Fibroblast of the aortic adventitia (primary cell): ENCODE measurements around the gene ERC1. TPM values are rescaled to one million over a fixed set of nuclear protein-coding genes. Genes with fewer than 3 reads are reported as not detected.

Experiments used
- DNase-seq: peaks from one replicate; pipeline ENCODE4 v3.0.0-alpha.2; 2010; ENCODE audit warnings: low read depth
- H3K4me3 ChIP-seq: 2 replicates; pipeline ENCODE4 v1.5.1; 2011; ENCODE audit warnings: low read depth, mild to moderate bottlenecking, control low read depth, low read length, moderate library complexity
- CTCF ChIP-seq: IDR thresholded peaks from 2 replicates; pipeline ENCODE4 v1.5.1; 2011; ENCODE audit warnings: mild to moderate bottlenecking, low read length, control low read depth, inconsistent platforms; ENCODE audit not compliant: insufficient read depth
- total RNA-seq: library from RNA; depleted of rRNA; stranded (reverse); fragments of >200 nt; gene quantifications from 2 replicates; pipeline ENCODE4 v1.2.3, GENCODE V29; 2012; ENCODE audit warnings: low replicate concordance

The ERC1 gene
- total RNA-seq, 1 donor: 50.9 TPM

GRCh38 chr12:1184402-1184801 lies 193.4 kb downstream of the ERC1 start:
- H3K4me3 ChIP-seq: no peak overlapping the region

GRCh38 chr12:1185460-1186182 lies 194.6 kb downstream of the ERC1 start:
- no peak for DNase-seq
- no peak overlapping the region for H3K4me3 ChIP-seq
- TF ChIP-seq CTCF: no peak

More at GRCh38 chr12:1184402-1184801, 193.4 kb downstream of the ERC1 start:
- DNase-seq: peak; percentile 13
- no peak for TF ChIP-seq CTCF

- no peak overlapping the region for H3K4me3 ChIP-seq
- no peak for TF ChIP-seq CTCF
- no peak for DNase-seq
Measured at GRCh38 chr12:1186298-1186697, 195.3 kb downstream of the ERC1 start.

- H3K4me3 ChIP-seq: no peak overlapping the region
- DNase-seq: no peak
- no peak for TF ChIP-seq CTCF
Measured at GRCh38 chr12:1188016-1188415, 197.0 kb downstream of the ERC1 start.

- TF ChIP-seq CTCF: no peak
- H3K4me3 ChIP-seq: no peak overlapping the region
- no peak for DNase-seq
Measured at GRCh38 chr12:1189163-1189562, 198.1 kb downstream of the ERC1 start.

GRCh38 chr12:1195513-1195912 lies 204.5 kb downstream of the ERC1 start:
- H3K4me3 ChIP-seq: no peak overlapping the region
- TF ChIP-seq CTCF: no peak
- no peak for DNase-seq
